ENCODE measurements around the gene SEZ6L2.

Gene SEZ6L2

GRCh38 chr16:29858974-29859373 is 40.4 kb downstream of the SEZ6L2 start:
- TF ChIP-seq ZFX (IDR thresholded peaks at IDR 0.05; ENCODE audit: borderline replicate concordance), result no peak
- TF ChIP-seq, protein P1, sequence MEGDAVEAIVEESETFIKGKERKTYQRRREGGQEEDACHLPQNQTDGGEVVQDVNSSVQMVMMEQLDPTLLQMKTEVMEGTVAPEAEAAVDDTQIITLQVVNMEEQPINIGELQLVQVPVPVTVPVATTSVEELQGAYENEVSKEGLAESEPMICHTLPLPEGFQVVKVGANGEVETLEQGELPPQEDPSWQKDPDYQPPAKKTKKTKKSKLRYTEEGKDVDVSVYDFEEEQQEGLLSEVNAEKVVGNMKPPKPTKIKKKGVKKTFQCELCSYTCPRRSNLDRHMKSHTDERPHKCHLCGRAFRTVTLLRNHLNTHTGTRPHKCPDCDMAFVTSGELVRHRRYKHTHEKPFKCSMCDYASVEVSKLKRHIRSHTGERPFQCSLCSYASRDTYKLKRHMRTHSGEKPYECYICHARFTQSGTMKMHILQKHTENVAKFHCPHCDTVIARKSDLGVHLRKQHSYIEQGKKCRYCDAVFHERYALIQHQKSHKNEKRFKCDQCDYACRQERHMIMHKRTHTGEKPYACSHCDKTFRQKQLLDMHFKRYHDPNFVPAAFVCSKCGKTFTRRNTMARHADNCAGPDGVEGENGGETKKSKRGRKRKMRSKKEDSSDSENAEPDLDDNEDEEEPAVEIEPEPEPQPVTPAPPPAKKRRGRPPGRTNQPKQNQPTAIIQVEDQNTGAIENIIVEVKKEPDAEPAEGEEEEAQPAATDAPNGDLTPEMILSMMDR (IDR thresholded peaks at IDR 0.05), result no peak
- H3K27ac ChIP-seq, result no peak overlapping the region

DNA sequence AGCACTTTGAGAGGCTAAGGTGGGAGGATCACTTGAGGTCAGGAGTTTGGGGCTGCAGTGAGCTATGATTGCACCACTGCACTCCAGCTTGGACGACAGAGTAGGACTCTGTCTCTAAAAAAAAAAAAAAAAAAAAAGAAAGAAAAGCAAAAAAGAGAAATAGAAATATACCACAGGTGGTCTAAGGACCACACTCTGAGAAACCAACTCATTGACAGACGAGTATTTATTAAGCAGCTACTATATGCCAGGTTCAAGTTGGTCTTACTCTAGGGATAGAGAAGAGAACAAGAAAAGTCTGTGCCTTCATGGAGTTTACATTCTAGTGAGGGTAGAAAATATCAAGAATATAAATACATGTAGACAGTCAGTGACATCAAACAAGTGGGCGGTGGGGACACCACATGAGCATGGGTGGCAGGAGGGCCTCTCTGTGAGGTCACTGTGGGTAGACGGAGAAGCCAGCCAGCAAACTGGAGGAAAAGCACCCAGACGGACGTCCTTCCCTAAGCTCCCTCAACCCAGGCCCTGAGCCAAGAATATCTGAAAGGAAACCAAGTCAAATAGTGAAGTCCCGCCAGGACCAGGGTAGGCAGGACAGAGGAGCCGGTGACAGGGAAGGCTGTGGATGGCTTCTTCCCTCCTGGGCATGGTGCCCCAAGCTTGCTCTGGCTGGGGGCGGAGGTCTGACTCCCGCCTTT is 41.1 kb downstream of the SEZ6L2 start:
- TF ChIP-seq, protein P1 (IDR thresholded peaks at IDR 0.05), result no peak
- no peak for TF ChIP-seq ZFX (IDR thresholded peaks at IDR 0.05; ENCODE audit: borderline replicate concordance)

DNA sequence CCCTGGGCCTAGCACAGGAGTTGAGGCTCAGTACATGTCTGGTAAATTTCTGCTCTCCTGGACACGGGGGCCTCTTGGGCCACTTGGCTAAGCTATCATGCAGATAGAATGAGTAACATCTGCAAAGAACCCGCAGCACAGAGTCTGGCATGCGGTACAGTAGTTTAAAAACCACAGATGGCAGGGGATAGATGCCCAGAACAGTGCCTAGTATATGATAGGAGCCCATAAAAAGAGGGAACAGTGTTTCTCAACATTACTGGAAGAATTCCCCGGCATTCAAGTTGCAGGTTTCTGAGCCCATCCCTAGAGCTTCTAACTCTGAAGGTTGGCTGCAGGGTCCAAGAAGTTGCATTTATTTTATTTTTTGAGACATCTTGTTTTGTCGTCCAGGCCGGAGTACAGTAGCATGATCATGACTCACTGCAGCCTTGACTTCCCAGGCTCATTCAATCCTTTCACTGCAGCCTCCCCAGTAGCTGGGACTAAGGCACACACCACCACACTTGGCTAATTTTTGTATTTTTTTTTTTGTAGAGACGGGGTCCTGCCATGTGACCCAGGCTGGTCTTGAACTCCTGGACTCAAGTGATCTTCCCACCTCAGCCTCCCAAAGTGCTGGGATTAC is 42.1 kb downstream of the SEZ6L2 start:
- H3K27ac ChIP-seq, result no peak overlapping the region
- TF ChIP-seq, protein P1 (IDR thresholded peaks at IDR 0.05), result no peak
- TF ChIP-seq ZFX (IDR thresholded peaks at IDR 0.05; ENCODE audit: borderline replicate concordance), result no peak

More for the DNA sequence above, 41.1 kb downstream of the SEZ6L2 start:
- no peak overlapping the region for H3K27ac ChIP-seq

DNA sequence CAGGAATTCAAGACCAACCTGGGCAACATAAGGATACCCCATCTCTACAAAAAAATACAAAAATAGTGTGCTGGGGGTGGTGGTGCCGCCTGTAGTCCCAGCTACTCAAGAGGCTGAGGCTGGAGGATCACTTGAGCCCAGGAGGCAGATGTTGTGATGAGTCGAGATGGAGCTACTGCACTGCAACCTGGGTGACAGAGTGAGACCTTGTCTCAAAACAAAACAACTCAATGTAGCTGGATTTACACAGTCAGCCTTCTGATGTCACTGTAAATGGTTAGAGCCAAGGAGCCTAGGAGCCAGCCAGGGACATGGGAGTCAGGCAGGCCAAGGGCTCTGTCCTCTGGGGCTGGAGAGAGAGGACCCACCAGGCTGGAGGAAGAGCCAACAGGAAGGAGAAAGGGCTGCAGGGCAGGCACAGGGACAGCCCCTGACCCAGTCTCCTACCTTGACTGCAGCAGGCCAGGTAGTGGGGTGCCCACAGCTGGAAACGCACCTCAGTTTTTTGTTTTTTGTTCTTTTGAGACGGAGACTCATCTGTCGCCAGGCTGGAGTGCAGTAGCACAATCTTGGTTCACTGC is 44.7 kb downstream of the SEZ6L2 start:
- TF ChIP-seq ZFX (IDR thresholded peaks at IDR 0.05; ENCODE audit: borderline replicate concordance), result no peak
- TF ChIP-seq, protein P1 (IDR thresholded peaks at IDR 0.05), result no peak

DNA sequence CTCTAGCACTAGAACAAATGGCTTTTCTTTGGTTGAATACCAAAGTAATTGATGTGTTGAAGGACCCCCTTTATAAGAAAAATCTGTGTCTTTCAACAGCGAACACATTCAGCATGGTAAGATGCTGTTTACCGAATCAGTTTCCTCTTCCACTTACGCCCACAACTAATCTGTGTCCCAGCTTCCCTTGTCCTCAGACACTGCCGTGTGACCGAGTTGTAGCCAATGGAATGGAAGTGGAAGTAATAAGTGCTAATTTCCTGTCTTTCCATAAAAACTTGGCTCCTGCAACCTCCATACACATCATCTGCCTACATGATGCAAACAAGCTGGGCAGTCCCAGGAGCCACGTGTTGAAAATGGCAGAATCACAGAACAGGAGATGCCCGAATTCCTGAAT is 46.7 kb downstream of the SEZ6L2 start:
- no peak overlapping the region for H3K27ac ChIP-seq

More for the DNA sequence above, 44.7 kb downstream of the SEZ6L2 start:
- no peak overlapping the region for H3K27ac ChIP-seq

GRCh38 chr16:29850998-29851397 is 48.4 kb downstream of the SEZ6L2 start:
- TF ChIP-seq, protein P1 (IDR thresholded peaks at IDR 0.05), result no peak
- TF ChIP-seq ZFX (IDR thresholded peaks at IDR 0.05; ENCODE audit: borderline replicate concordance), result no peak
- H3K27ac ChIP-seq, result no peak overlapping the region

More for the DNA sequence above, 46.7 kb downstream of the SEZ6L2 start:
- TF ChIP-seq, protein P1 (IDR thresholded peaks at IDR 0.05), result no peak
- TF ChIP-seq ZFX (IDR thresholded peaks at IDR 0.05; ENCODE audit: borderline replicate concordance), result no peak

DNA sequence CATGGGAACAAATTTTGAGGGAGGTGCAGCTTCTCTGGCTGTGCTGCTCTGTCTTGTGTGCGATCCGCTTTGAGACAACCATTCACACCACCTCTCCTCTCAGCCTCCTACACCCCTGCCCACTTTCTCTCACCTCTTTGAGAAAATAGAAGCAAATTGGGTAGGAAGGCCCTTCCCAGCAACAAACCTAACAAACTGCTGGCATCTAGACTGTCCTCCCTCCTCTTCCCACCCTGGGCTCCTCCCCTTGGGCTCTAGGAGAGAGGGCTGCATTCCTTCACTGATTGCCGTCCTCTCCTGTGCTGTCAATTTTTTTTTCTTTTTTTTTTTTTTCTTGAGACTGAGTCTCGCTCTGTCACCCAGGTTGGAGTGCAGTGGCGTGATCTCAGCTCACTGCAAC is 49.8 kb downstream of the SEZ6L2 start:
- TF ChIP-seq ZFX (IDR thresholded peaks at IDR 0.05; ENCODE audit: borderline replicate concordance), result no peak
- TF ChIP-seq, protein P1 (IDR thresholded peaks at IDR 0.05), result no peak
- no peak overlapping the region for H3K27ac ChIP-seq
